Stimulated activated CD4-positive, alpha-beta T cell treated with anti-CD3 and anti-CD28 coated beads, Interleukin-12 subunit alpha, Interleukin-12 subunit beta, amount 100 ng/mL, for 4 hours (primary cell): ENCODE data around the gene FBXO42.
"Not testable (repeated sequence)": the region's sequence is repeated elsewhere in the genome, so short reads cannot be mapped to it uniquely, and the experiment has no call there.

Experiments used
- DNase-seq: peaks from one replicate; pipeline ENCODE4 v3.0.0-alpha.2; 2020

Gene FBXO42

DNA sequence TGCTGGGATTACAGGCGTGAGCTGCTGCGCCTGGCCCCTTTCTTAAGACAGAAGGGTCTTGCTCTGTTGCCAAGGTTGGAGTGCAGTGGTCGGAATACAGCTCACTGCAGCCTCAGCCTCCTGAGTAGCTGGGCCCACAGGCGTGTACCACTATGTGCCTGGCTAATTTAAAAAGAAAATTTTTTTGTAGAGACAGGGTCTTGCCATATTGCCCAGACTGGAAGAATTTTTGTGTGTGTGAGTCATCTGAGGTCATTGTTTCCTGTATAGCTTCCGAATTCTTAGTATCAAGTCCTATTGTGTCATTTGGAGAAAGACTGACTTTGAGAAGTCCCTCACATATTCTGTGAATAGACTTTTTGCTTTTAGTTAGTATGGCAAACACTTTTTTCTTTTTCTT is 19.4 kb upstream of the FBXO42 start:
- DNase-seq = no peak

DNA sequence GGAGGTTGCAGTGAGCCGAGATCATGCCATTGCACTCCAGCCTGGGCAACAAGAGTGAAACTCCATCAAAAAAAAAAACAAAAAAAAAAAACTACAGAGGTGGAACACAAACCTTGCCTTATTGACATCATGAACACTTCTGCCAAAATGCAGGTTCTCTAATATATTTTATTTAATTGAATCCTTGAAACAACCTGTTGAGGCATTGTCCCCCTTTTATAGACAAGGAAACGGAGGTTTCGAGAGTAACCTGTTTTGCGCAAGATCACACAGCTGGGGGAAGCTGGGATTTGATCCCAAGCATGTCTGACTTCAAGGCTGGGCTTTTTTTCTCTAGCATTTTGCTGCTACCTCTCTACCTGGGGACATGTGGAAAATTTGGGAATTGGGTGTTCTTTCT is 17.5 kb upstream of the FBXO42 start:
- no peak for DNase-seq

DNA sequence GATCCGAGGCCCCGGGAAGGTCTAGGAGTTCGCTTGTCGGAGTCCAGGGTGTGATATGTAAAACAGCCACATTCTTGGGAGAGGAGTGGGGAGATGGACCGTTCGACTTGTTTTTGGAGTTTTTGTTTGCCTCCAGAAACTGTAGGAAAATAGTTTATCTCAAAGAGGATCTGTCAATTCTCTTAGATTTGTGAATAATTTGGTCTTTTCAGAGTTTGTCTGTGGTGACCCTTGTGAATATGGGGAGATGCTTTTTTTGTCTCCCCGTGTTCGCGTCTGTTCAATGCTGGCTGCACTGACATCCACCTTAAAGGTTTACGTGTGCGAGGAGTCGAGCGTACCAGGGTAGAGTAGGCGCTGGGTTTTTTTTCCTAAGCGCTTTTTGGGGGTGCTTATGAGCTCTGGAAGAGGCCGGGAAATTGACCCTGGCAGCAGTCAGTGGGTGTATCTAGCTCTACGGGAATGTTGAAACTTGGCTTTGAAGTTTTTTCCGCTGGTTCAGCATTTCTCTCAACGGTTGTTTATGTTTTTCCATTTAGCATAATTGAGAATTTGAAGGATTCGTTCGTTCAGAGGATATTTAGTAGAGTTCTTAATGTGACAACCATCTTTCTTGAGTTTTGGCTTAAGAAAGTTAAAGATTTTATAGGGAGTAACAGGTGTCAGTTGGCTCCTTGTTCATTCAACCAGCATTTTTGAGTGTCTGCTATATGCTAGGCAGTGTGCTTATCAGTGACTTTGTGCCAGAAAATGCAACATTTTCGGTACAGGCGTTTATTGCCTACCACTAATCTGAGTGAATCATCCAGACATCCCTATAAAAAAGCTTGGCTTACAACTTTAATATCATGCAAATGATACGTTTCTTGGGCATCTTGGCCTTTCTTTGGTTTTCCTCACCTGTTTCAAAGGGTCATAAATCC is 15.9 kb upstream of the FBXO42 start:
- no peak for DNase-seq

DNA sequence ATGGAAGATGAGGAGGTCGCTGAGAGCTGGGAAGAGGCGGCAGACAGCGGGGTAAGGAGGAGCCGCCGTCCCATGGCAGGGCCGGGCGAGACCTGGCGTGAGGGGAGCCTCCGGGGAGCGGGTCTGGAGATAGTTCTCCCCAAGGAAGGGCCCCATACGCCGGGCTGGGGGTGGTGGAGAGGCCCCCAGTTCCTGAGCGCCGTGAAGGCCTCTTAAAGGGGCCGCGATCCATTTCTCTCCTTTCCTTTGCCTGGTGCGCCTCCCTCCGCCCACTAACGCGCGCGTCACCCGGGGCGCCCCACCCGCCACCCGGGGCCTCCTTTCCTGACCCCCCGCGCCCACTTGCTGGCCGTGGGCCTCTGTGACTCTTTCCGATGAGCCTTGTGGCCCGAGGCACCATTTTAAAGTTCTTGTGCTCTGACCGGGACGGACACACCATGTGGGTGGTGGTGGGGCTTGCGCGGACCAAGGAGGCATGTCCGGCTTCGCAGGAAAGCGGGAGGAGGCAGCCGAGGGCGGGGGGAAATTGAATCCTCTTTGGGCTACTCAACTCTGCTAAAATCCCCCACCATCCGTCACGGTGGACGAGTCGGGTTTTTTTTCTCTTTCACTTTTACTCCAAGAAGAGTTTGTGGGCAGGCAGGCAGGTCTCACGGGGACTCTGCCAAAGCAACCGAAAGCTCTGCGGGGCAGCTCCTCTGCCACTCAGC is 15.1 kb upstream of the FBXO42 start:
- DNase-seq = peak; percentile 82

DNA sequence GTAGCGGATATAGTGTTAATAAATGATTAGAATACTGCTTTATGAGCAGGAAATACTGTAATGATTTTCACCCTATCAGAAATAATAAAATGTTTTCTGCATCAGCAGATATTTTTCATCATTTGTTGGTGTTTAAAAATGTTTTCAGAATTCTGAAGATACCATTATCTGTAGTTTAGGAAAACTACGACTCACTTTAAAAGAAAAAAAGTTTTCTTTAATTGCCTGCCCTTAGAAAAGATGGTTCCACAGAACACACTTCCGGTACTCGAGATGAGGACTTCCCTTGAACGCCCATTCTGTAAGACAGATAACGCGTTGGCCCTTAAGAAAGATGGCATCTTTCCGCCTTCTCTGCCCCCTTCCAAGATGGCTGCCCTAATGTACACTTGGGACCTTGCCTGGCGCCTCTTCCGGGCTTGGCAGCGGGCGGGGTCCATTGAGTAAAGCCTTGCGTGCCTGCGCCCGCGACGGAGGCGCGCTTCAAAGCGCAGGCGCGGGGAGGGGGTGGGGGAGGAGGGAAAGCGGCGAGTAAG is 14.5 kb upstream of the FBXO42 start, which contains the start of gene SZRD1:
SZRD1 (plus strand) TSS at position 521 of the 536 bp plus-strand sequence. CDS start 16 bp downstream, outside the sequence.
- DNase-seq = peak; percentile 89

DNA sequence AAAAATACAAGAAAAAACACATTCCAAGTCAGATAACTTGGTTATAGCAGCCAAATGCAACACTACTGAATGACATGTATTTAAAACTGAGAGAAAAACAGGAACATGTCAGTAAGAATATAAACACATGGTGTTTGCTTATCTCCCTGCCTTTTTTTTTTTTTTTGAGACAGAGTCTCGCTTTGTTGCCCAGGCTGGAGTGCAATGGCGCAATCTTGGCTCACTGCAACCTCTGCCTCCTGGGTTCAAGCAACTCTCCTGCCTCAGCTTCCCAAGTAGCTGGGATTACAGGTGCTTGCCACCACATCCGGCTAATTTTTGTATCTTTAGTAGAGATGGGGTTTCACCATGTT is 12.8 kb upstream of the FBXO42 start:
- DNase-seq = not testable (repeated sequence)

DNA sequence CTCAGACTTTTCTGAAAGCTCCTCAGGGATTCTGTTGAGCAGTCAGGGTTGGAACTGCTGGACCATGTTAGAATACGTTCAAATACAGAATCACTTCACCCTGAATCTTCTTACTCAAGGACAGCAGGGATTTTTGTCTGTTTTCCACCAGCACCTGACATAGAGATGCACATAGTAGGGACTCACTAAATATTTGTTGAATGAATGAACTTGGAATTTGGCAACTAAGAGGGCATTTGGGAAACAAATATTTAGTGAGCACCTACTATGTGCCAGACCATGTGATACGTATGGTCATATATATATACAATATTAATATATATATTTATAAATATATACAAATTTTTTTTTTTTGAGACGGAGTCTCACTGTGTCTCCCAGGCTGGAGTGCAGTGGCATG is 4.6 kb upstream of the FBXO42 start:
- no peak for DNase-seq

DNA sequence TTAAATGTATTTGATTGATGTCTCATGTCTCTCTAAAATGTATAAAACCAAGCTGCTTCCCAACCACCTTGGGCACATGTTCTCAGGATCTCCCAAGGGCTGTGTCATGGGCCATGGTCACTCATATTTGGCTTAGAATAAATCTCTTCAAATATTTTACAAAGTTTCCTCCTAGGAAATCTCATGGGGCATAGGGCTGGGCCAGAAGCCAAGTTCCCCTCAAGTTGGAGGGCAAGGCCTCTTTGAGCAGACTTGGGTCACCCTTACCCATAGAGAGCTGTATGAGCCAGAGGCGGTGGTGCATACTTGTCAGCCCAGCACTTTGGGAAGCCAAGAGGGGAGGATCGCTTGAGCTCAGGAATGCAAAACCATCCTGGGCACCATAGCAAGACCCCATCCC is 2.3 kb upstream of the FBXO42 start:
- DNase-seq = no peak

DNA sequence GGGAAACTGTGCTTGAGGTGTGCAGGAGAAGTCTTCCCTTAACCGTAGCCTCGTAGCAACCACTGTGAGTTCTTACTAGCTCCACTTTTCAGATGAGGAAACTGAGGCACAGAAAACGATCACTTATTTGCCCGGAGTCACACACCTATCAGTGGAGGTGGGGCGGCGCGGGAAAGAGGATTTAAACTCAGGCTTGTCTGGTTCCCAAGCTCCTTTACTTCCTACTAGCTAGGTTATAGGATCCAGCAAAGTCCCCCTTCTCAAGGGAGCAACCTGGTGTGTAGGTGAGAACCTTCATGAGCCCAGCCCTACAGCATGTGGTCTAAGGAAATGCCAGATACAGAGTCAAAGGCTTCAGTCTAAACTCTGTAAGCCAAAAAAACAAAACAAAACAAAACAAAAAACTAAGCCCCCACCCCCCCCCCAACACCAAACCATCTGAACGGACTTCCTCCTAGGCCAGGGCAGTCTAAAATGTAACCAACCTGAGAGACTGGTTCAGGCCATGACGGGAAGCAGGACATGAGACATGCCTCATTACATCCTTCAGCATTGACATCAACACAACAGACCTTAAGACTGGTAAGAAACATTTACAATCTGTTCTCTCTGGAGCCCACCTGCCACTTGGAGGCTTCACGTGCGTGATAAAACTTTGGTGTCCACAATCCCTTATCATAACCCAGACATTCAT is 709 bp upstream of the FBXO42 start:
- no peak for DNase-seq

DNA sequence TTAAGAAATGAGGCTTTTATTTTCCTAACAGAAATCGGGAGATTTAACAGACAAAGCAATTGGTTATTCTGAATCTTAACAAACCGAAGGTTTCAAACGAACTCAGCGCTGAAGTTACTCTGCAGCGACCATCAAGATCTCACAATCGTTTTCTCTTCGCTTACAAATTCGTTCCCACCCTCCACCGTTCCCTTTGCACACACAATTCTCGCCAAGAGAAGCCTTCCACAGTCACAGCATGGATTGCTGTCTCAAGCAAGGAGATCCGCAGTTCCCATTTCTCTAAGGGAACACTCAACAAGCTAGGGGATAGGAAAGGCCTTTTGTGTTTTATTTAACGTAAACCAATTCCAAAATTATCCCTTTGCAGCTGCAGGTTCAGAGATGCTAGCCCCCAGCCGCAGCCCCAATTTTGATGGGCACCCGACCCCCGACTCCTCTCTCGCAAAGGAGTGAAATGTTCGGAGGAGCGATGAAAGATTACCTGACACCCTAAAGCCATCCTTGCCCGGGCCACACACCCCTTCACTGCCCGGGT is 755 bp downstream of the FBXO42 start:
- no peak for DNase-seq

DNA sequence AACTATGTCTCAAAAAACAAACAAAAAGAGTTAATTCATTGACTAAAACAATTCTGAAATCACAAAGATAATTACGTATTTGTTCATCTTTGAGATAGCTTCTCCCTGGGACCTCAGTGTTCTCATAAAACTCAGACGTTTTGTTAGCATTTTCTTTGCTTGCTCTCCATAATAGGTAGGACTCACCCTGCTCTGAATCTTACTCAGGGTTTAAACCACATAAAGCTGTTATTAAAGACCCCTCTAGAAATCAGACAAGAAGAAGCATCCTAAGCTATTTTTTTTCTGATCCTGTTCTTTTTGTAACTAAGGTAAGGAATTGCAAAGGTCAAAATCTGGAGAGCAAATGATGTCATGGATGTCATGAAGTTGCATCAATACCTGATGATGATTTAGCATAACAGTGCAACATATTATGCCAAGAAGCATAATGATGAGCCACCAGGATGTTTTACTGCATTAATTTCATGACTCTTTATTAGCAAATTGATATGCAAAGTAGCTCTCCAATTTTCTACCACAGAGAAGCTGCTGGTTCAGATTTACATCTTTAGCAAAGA is 2.4 kb downstream of the FBXO42 start:
- no peak for DNase-seq

DNA sequence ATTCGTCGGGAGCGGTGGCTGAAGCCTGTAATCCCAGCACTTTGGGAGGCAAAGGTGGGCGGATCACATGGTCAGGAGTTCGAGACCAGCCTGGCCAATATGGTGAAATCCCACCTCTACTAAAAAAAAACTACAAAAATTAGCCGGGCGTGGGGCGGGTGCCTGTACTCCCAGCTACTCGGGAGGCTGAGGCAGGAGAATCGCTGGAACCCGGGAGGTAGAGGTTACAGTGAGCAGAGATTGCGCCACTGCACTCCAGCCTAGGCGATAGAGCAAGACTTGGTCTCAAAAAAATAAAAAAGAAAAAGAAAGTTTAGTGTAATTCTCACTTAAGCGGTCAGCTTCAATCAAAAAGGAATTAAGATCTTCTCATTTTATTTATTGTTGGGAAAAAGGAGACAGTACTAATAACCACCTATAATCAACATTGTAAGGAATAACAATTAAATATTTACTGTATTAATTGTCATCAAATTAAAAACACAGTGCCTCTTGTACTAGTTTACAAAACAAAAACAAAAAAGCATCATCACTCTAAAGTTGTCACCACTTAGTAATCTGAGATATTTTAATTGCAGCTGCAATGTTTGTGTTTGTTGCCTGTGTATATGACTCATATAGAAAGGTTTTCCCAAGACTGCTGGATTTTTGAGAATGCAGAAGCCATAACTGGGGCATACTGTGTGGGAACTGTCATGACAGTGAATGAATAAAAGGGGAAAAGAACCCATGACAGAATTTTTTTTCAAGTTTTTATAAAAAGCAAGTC is 3.7 kb downstream of the FBXO42 start:
- no peak for DNase-seq

DNA sequence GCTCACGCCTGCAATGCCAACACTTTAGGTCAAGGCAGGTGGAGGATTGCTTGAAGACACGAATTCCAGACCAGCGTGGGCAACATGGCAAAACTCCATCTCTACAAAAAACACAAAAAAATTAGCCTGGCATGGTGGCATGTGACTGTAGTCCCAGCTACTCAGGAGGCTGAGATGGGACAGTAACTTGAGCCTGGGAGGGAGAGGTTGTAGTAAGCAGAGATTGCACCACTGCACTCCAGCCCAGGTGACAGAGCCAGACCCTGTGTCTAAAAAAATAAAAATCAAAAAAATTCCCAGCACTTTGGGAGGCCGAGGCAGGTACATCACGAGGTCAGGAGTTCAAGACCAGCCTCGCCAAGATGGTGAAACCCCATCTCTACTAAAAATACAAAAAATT is 9.0 kb downstream of the FBXO42 start:
- not testable (repeated sequence) for DNase-seq

DNA sequence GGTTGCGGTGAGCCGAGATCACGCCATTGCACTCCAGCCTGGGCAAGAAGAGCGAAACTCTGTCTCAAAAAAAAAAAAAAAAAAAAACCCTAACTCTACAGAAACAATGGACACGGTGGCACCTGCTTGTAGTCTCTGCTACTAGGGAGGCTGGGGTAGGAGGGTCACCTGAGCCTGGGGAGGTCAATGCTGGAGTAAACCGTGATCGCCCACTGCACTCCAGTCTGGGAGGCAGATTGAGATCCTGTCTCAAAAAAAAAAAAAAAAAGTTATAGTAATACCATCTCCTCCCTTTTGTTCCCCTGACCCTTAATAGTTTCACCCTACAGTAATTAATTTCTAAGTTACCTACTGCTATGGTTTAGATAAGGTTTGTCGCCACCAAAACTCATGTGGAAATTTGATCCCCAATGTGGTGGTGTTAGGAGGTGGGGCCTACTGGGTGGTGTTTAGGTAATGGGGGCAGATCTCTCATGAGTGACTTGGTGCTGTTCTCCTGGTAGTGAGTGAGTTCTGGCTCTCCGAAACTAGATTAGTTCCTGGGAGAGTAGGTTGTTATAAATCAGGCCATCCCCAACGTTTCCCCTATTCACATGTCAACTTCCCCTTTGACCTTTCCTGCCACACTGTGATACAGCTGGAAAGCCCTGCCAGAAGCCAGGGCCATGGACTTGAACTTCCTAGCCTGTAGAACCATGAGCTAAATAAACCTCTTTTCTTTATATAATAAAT is 9.8 kb downstream of the FBXO42 start:
- no peak for DNase-seq

DNA sequence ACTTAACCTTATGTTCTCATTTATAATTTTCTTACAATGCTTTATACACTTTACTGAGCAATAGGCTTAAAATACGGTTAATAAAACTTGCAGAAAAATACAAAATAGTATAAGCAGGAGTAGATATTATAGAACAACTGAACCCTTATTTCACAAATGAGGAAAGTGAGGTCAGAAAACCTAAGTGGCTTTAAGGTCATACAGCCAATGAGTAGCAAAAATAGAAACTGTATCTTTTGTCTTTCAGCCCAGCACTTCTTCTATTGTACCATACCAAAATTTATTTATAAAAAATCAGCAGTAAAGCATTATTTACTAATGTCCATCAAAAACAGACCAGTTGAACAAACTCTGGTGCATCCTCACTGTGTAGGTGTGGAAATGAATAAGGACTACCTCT is 11.6 kb downstream of the FBXO42 start:
- DNase-seq = no peak

DNA sequence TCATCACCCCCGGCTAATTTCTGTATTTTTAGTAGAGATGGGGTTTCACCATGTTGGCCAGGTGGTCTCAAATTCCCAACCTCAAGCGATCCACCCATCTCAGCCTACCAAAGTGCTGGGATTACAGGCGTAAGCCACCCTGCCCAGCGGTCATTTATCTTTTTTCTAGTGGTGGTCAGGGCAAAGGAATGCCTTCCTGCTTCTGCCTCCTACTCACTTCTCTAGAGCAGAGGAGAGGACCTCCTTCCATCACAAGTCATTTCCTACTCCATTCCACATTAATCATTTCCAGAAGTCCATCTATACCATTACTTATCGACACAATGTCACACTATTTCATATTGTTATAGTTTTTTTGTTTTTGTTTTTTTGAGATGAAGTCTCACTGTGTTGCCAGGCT is 13.3 kb downstream of the FBXO42 start:
- no peak for DNase-seq

DNA sequence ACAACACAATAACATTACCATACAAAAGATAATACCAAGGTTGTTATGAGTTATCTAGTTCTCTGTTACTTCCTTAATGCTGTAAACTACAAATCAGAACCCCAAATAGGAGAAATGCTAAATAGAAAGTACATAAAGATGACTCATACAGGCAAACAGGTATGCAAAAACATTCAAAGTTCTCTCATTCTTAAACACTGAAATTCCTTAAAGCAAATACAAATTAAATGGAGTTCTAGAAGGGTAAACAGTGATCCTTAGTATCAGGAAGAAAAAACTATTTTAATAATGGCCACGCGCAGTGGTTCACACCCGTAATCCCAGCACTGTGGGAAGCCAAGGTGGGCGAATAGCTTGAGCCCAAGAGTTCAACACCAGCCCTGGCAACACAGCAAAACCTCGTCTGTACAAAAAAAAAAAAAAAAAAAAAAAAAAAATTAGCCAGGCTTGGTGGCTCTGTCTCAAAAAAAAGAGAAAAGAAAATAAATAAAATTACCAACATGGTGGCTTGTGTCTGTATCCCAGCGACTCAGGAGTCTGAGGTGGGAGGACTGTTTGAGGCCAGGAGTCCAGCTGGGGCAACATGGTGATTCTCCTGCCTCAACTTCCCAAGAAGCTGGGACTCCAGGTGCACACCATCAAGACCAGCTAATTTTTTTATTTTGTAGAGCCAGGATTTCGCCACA is 17.5 kb downstream of the FBXO42 start:
- no peak for DNase-seq

DNA sequence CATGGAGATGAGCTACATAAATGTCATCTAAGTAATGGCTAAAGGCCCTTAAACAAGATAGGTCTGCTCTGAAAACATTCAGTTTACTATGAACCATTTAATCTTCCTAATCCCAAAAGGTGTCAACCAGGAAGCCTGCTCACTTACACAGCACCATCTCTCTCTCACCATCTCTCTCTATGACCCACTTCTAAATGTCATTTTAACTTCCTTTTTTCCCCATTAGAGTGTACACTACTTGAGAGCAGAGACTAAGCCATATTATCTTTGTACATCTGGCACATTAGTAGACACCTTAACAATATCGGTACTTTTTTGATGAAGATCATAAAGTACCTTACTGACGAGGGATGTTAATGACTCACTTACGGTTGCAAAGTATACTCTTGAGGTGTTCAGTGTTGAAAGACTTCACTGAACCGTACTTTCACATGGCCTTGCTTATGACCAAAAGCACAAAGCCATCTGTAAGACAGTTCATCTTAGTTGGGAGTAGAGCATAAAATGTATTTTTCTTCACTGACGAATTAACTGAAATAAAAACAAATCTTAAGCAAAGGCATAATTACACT is 25.4 kb downstream of the FBXO42 start:
- DNase-seq = no peak

DNA sequence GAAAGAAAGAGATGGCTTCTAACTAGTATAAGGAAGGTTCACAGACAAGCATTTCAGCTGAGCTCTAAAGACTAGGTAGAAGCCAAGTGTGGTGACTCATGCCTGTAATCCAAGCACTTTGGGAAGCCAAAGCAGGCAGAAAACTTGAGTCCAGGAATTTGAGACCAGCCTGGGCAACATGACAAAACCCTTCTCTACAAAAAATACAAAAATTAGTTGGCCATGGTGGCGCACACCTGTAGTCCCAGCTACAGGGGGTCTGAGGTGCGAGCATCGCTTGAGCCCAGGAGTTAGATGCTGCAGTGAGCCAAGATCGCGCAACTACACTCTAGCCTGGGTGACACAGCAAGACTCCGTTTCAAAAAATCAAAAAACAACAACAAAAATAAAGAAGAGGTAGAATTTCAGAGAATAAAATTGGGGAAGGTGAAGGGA is 27.8 kb downstream of the FBXO42 start:
- no peak for DNase-seq
